Effector memory CD4-positive, alpha-beta T cell (primary cell): ENCODE results near the gene TPRKB.
"Not testable (repeated sequence)": the region's sequence is repeated elsewhere in the genome, so short reads cannot be mapped to it uniquely, and the experiment has no call there.

Experiments
- DNase-seq, 3 donors: peaks; one replicate each; pipeline ENCODE4 v3.0.0-alpha.2; 2020
- H3K27ac ChIP-seq: 2 replicates; pipeline ENCODE4 v1.7.0; 2013; ENCODE audit warnings: mild to moderate bottlenecking, low read length, moderate library complexity; ENCODE audit not compliant: insufficient read depth, poor library complexity, severe bottlenecking
- H3K27me3 ChIP-seq: replicated peaks from 2 replicates; pipeline ENCODE4 v1.7.0; 2013; ENCODE audit warnings: mild to moderate bottlenecking, low read length; ENCODE audit not compliant: insufficient read depth, control insufficient read depth, poor library complexity, severe bottlenecking
- H3K36me3 ChIP-seq: 2 replicates; pipeline ENCODE4 v1.7.0; 2013; ENCODE audit warnings: mild to moderate bottlenecking, low read length, moderate library complexity; ENCODE audit not compliant: control insufficient read depth, insufficient read depth
- H3K4me1 ChIP-seq: 2 replicates; pipeline ENCODE4 v1.7.0; 2013; ENCODE audit warnings: low read length, mild to moderate bottlenecking; ENCODE audit not compliant: control insufficient read depth, insufficient read depth, poor library complexity, severe bottlenecking
- H3K4me3 ChIP-seq: 2 replicates; pipeline ENCODE4 v1.7.0; 2013; ENCODE audit warnings: low read length, low read depth, mild to moderate bottlenecking; ENCODE audit not compliant: insufficient read depth, poor library complexity, severe bottlenecking
- H3K9me3 ChIP-seq: 2 replicates; pipeline ENCODE4 v1.7.0; 2013; ENCODE audit warnings: mild to moderate bottlenecking, low read length, moderate library complexity; ENCODE audit not compliant: control insufficient read depth

TPRKB gene

GRCh38 chr2:73690372-73691088 is 46.6 kb downstream of the TPRKB start:
- not testable (repeated sequence) for H3K27me3 ChIP-seq, DNase-seq, H3K9me3 ChIP-seq

GRCh38 chr2:73688494-73688893 is 48.7 kb downstream of the TPRKB start:
- not testable (repeated sequence) for H3K4me1 ChIP-seq, H3K36me3 ChIP-seq, H3K27ac ChIP-seq

More at GRCh38 chr2:73690372-73691088, 46.6 kb downstream of the TPRKB start:
- H3K4me1 ChIP-seq, H3K36me3 ChIP-seq, H3K27ac ChIP-seq, H3K4me3 ChIP-seq: not testable (repeated sequence)

DNA sequence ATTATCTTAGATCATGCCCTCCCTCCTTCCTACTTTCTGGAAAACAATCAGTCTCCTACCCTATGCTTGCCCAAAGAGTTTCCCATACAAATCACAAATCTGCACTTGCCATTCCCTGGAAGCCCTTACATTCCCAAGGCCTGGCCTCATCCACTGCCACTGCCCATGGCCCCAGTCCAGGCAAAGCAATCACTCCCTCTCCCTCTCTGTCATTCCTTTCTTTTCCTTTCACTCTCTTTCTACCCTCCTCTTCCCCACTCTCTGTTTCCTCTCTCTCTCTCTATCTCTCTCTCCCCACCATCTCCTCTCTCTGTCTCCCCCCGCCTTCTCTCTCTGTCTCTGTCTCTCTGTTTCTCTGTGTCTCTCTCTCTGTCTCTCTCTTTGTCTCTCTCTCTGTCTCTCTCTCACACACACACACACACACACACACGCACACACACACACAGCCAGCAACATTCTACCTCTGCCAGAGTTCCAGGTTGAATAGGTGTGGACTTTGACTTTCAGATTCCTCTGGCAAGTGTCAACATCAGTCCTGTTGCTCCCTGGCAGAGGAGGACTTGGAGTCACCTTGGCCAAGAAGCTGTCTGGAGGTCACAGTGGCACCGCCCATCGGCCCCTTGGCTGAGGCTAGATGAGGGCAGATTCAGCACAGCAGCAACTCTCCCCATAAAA is 51.2 kb downstream of the TPRKB start:
- H3K4me1 ChIP-seq: no peaks in the 10 kb centered on the region
- H3K36me3 ChIP-seq: no peaks in the 10 kb centered on the region
- no peaks in the 10 kb centered on the region for H3K27me3 ChIP-seq
- no peak overlapping the region for H3K27ac ChIP-seq
- DNase-seq: no peak
- no peak overlapping the region for H3K4me3 ChIP-seq
- no peaks in the 10 kb centered on the region for H3K9me3 ChIP-seq

More at GRCh38 chr2:73688494-73688893, 48.7 kb downstream of the TPRKB start:
- H3K9me3 ChIP-seq, H3K27me3 ChIP-seq, H3K4me3 ChIP-seq, DNase-seq: not testable (repeated sequence)

GRCh38 chr2:73684905-73685304 is 52.2 kb downstream of the TPRKB start:
- H3K27ac ChIP-seq, H3K4me3 ChIP-seq, H3K27me3 ChIP-seq, H3K9me3 ChIP-seq, H3K4me1 ChIP-seq, H3K36me3 ChIP-seq, DNase-seq: not testable (repeated sequence)

DNA sequence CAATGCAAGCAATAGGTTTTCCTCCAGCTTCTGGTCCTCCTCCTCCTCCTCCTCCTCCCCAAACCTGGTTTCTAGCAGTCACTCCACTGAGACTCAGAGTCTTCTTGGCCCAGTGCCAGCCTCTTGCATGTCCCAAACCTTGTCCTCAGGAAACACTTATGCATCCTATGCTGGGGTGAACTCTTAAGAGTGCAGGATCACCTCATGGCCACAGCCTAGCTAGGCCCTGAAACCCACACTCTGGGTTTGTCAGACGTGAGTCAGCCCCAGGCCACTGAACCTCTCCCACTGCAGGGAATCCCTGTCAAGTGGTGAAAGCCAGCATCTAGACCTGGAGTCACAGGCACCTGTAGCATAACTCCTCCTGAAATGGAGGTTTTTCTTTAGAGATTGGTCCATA is 52.8 kb downstream of the TPRKB start:
- H3K4me3 ChIP-seq, H3K27me3 ChIP-seq, H3K9me3 ChIP-seq, H3K27ac ChIP-seq, H3K4me1 ChIP-seq, DNase-seq, H3K36me3 ChIP-seq: not testable (repeated sequence)

DNA sequence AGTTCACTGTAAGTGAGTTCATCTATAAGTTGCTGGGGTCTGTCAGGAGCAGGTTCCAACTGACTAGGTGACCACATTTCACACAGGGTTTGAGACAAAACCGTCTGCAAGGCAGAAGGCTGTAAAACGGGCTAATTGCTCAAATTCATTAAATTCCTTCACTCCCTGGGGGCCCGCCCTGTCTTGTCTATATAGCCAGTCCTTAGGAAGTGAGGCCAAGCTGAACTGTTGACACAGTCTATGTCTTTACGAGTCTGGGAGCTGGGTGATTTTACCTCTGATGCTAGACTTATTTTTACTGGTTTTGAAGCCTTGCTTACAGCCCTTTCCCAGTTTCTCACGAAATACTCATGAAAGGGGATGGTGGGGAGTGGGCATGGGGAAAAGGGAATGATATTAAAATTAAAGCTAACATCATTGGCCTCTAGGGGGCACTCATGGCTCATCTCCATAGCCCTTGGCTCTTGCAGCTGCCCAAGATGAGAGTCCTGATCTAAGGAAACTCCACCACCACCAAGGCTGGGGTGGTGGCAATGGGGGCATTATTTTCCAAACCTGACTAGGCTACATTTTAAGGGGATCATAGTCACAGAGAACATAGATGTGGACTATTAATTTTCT is 57.1 kb downstream of the TPRKB start:
- not testable (repeated sequence) for H3K9me3 ChIP-seq, H3K4me3 ChIP-seq, H3K36me3 ChIP-seq, H3K4me1 ChIP-seq, H3K27me3 ChIP-seq, H3K27ac ChIP-seq, DNase-seq
